T-helper 9 cell (primary cell): ENCODE data around the gene TTC9B.

Experiments
- DNase-seq: peaks from one replicate; pipeline ENCODE4 v3.0.0-alpha.2; 2020
- total RNA-seq, 2 donors: gene quantifications; one replicate each; lab custom pipeline; 2026; lab: John Stamatoyannopoulos, UW

Gene TTC9B
- 0.07 to 0.24 reads per million in 2 donors for total RNA-seq

DNA sequence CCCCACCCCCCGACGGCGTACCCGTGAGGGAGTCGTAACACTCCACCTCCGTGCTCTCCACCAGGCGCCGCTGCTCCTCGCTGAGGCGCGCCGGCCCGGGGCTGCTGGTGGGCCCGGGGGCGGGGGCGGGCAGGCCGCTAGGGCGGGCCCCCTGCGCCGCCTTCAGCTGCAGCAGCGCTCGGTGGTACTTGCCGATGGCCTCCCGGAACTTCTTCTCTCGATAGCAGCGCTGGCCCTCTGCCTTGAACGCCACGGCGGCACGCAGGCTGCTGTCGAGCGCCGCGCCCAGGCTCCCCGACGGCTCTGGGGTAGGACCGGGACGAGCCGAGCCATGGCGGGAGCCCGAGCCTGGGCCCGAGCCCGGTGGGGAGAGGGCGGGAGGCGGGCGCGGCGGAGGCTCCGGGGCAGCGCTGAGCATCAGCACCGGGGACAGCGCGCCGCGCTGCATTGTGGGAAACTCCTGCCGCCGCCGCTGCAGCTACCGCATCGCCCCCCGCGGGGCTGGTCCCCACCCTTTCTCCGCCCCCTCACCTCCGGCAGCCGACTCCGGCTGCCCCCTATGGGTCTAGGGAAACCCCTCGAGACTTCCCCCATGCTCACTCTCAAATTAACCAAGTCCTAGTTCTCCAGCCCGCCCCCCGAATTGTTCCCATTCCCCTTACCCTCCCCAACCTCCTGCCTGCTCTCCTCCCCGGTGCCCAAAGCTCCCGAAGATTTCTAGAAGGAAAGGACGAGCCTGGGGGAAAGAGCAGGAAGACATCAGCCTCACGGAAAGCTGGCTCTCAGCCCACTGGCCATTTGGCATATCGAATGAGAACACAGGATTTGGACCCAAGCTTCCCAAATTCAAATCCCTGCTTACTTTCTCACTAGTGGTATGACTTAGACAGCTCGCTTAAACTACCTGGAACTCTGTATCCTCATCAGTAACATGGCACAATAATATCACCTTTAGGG, at the start of gene TTC9B:
Gene TTC9B (minus strand): TSS at position 451 of the 957 bp plus-strand sequence. CDS start 3 bp downstream, at position 448.
- peak; percentile 37 for DNase-seq

DNA sequence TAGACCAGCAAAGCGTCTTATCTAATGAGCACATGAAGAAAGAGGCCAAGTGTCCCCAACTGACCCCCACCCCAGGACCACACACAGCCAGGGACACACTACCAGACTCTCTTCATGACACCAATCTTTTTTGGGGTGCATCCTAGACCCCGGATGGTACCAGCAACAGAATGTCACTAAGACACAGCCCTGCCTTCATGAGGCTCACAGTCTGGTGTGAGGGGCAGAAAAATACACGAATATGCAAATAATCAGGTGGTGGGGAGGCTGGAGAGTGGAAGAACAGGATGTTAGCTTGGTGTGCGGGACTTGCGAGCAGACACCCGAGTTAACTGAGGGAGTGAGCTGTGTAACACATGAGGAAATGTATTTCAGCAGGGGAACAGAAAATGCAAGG, 49.4 kb upstream of the TTC9B start:
- no peak for DNase-seq

GRCh38 chr19:40266912-40267600, 48.9 kb upstream of the TTC9B start:
- DNase-seq: no peak

GRCh38 chr19:40266119-40266518, 47.9 kb upstream of the TTC9B start:
- DNase-seq: no peak

- DNase-seq: no peak
These were observed 47.5 kb upstream of the TTC9B start for GRCh38 chr19:40265763-40266099.

GRCh38 chr19:40265055-40265762, 47.0 kb upstream of the TTC9B start:
- DNase-seq: no peak

DNA sequence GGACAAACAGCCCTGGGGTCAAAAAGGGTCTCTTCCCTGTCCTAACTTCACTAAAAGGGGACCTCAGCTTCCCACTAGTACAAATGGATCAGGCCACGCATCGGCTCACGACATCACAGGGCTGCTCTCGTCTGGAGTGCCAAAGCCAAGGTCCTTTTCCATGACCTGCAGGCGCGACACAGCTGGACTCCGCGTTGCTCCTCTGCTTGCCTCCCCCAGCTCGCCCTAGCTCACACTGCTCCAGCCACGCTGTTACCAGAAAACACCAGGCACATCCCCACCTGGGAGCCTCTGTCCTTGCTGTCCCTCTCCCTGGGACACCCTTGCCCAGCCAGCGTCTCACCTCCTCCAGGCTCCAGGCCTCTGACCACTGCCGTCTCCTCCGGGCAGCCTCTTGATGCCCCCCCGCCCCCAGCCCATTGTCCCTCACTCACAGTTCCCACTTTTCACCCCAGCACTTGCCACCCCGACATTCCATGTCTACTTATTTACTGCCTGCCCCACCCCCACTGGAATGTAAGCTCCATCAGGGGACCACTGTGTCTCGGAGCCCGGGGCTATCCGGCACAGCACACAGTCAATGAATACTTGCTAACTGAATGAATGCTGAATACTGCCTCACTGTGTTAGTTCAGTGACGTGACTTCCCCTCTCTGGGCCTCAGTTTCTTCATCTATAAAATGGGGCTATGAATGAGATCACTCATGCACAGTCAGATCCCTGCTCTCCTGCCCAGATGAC, 46.3 kb upstream of the TTC9B start:
- no peak for DNase-seq

GRCh38 chr19:40263440-40264313, 45.5 kb upstream of the TTC9B start:
- no peak for DNase-seq

DNA sequence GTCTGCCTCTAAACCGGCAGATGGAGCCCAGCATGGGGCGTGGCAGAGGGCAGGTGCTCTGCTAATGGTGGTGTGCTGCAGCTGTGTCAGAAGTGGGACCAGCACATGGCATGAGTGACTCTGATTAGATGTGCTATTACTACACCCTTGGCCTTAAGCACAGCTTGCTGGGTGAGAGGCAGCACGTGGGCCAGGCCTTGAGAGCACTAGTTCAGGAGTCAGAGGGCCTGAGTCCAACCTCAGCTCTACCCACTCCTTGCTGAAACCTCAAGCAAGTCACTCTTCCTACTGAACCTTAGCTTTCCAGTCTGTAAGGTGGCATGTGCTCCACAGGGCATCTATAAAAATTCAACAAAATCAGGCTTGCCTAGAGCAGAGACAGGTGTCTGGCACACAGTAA, 44.2 kb upstream of the TTC9B start:
- no peak for DNase-seq

- no peak for DNase-seq
These were observed 43.4 kb upstream of the TTC9B start for GRCh38 chr19:40261631-40262030.

DNA sequence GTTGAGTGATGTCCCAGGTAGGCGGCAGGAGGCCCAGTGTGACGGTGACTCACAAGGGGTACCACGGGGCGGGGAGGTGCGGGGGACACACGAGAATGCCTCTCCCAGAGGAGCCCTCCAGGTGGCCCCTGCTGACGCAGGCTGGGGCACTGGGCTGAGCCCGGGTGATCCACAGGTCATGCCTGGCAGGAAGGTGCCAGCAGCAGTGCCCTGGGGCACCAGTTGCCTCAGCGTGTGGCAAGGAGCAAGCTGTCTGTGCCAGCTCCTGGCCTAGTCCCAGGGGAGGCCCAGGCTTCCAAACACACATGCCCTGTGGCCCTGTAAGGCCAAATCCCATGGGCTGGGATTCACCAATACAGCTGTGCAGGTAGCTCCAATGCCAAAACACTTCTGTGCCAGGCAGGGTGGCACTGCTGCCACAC, 38.9 kb upstream of the TTC9B start:
- DNase-seq: no peak

DNA sequence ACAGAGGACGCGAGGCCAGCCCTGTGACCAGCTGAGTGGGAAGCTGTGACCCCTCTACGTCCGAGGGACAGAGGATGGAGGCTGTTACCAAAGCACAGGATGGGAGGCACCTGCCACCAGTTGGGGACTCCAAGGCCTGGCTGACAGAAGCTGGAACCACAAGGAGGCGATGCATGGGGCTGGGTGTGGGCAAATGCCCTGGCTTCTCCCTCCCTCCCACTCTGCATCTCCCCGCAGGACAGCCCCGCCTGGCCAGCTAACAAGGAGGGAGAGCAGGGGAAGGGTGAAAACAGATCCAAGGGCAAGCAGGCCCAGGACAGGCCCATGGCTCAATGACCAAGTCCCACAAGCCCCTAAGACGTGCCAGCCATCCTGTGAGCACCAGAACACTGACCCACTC, 38.3 kb upstream of the TTC9B start:
- no peak for DNase-seq

GRCh38 chr19:40255619-40256166, 37.5 kb upstream of the TTC9B start:
- DNase-seq: no peak

DNA sequence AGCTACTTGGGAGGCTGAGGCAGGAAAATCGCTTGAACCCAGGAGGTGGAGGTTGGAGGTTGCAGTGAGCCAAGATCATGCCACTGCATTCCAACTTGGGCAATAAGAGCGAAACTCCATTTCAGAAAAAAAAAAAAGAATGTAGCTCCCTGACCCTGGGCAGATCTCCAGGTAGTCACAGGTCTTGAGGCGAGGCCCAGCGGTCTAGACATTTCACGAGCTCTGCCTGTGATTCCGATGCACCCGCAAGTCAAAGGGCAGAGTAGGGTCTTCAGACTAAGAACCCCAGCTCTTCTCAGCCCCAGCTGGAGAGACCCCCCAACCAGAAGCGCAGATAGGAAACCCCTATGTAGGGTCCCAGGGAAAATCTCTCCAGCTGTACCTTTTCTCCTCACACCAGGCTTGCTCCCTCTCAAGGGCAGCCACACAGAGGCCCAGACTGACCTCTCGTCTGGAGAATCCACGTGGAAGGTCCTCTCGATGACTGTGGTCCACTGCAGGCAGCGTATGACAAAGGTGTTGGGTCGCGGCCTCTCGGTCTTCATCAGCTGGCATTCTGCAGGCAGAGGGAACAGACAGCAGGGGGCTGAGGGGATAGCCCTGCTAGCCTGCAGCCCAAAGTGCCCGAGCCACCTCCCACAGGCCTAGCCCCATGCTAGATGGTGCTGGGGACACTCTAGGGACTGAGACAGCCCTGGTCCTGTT, 36.7 kb upstream of the TTC9B start:
- DNase-seq: no peak

- no peak for DNase-seq
These were observed 35.5 kb upstream of the TTC9B start for GRCh38 chr19:40253611-40254092.

DNA sequence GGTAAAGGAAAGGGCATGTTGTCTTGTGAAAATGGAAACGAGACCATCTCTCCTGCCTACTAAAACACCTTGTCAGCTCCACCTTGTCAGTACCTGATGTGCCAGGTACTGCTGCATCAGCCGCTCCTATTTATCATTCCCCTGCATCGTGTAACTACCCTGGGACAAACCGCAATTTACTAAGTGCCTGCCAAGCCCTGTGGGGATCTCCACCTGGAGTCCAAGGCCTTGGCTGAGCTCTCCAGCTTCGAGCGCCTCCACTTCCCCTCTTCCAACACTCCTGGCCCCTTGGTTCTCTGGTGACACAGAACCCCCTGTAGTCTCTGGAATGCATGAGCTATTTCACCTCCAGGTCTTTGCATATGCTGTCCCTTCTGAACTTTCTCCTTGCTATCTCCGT, 34.2 kb upstream of the TTC9B start:
- no peak for DNase-seq

DNA sequence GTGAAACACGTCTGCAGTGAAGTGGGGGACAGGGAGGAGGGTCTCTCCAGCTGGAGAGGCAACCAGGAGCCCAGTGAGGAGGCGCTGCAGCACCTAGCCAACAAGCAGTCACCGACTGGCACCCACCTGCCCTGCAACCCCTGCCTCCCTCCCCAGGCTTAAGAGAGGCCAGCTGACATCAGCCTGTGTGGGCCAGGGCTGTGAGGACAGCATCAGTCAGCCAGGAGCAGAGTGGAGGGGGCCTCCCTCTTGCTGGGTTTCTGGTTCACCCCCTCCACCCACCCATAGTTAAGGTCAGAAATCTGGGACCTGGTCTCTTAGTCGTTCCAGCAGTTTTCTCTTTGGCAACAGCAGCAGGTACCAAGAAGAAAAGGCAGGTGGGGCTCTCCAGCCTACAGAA, 33.8 kb upstream of the TTC9B start:
- DNase-seq: no peak

GRCh38 chr19:40251244-40251643, 33.1 kb upstream of the TTC9B start:
- DNase-seq: no peak

DNA sequence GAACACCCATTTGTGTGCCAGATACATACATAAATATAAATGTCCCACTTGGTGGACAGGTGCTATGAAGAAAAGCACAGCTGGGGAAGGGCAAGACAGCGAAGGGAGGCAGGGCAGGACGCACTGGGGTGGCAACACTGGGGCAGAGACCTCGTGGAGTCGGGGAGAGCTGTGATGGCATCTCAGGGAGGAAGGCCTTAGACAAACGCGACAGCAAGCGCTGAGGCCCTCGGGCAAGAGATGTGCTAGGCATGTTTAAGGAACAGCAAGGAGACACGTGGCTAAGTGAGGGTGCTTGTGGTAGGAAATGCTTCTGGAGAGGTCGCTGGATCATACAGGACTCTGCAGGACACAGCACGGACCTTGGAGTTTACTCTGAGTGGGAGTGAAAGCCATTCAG, 31.6 kb upstream of the TTC9B start:
- no peak for DNase-seq

GRCh38 chr19:40249201-40249600, 31.0 kb upstream of the TTC9B start:
- DNase-seq: no peak
